ENCODE data around the gene CFAP251.

GRCh38 chr12:121932176-121932536, 13.8 kb downstream of the CFAP251 start:
- TF ChIP-seq ZNF274 (IDR thresholded peaks at IDR 0.05; ENCODE audit: low read depth, low read length) (no peak), YY1 (IDR thresholded peaks at IDR 0.05; ENCODE audit: insufficient read depth, insufficient read length) (no peak), SUZ12 (IDR thresholded peaks at IDR 0.05; ENCODE audit: extremely low read depth, insufficient read depth, insufficient read length) (no peak)
